Cerebellar cortex (tissue), 1 donor: ENCODE data around the gene KCNMA1.

Experiments used
- DNase-seq: peaks from one replicate; pipeline ENCODE4 v3.0.0-alpha.2; 2015; ENCODE audit warnings: low spot score

The KCNMA1 gene

DNA sequence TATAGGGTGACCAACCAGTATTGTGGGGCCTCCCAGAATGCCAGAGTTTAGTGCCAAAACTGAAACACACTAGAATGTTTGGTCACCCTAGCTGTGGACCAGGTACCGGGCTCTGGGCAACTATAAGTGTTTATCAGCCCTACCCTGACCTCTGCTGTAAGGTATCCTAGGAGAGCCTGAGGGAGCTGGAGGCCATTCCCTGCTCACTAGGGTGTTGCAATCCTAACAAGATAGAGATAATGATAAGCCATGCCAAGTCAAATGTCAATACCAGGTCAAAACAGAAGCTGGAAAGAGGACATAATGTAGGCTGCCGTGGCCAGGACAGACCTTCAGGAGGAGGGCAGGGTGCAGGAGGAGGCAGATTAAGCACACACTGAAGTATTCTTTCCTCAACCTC is 151.8 kb downstream of the KCNMA1 start:
- no peak for DNase-seq

DNA sequence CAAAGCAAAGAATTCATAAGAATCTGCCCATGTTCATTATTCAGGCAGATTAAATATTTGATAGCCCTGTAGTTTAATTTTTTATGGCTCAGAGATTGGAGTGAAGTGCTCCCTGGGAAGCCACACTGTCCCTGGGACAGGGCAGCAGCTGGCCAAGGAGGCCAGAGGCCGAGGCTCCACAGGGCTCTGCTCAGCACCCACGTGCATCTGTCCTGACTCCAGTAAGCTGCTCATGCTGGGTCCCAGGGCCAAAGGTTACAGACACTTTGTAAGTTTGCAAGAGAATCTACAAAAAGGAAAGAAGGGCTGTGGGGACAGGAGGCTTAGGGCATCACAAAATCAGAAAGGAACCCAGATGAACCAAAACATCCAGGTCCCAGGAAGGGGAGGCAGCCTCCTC is 155.5 kb downstream of the KCNMA1 start:
- DNase-seq: no peak

DNA sequence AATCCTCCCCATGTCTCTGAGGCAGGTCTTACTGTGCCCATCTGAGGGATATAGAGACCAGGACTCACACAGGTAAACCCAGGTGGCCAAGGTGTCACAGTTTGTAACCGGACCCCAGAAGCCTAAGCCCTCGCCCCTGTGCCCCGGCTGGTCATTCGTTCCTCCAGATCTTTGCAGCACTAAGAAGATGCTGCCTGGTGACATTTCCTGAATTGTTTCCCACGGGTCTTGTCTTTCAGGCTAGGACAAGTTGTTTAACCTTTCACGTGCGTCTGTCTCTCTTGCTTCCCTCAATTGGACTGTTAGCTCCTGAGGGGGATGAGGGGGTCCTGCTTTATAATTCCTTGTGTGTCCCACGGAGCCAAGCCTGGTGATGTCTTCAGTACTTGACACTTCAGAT is 158.0 kb downstream of the KCNMA1 start:
- no peak for DNase-seq

DNA sequence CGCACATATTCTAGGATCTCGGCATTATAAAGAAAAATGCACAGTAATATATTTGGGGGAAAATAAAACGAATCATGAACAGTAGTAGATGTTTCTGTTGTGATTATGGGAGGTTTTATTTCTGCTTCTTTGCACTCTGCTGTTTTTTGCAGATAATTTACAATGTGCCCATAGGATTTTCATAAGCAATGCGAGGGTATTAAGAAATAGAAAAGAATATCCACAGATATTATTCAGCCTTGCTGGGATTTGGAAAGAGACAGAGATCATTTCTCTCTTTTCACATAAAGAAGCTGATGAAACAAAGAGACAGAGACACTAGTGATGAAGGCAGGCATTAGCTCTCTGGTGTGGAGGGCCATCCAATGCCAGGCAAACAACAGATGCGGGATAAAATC is 158.6 kb downstream of the KCNMA1 start:
- no peak for DNase-seq

GRCh38 chr10:77478247-77478961 is 159.2 kb downstream of the KCNMA1 start:
- DNase-seq: peak; percentile 22

DNA sequence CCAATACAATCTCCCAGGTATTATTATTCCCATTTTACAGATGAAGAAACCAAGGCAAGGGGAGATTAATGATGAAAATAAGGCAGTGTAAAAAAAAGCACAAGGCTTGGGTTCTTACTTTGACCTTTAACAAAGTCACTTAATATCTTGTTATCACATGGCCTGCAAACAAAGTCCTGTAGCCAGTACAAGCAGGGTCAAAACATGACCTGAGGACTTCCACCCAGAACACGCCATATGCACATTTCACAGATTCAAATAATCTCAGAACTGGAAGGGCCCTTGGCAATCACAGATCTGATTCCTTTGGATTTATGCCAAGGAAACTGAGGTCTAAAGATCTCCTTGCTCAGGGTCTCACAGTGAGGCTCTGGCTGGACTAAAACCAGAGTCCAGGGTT is 162.1 kb downstream of the KCNMA1 start:
- no peak for DNase-seq

DNA sequence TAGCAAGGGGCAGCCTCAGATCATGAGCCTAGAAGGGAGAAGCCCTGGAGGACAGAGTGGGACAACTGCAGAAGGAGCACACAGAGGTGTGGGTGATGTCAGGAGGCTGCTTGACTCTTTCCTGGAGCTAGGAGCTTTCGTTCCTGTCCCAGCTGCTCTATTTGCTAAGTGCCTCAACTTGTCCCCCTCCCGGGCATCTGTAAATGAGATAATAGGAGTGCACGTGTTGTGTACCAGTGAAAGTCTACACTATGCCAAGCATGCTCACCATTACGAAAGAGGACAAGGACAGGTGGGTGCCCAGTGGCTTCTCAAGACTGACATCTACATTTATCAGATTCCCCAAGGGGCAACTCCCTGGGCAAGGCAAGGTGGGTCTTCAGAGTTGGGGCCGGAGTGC is 162.7 kb downstream of the KCNMA1 start:
- DNase-seq: no peak

- DNase-seq: no peak
Measured at GRCh38 chr10:77474386-77474785, 163.2 kb downstream of the KCNMA1 start.

DNA sequence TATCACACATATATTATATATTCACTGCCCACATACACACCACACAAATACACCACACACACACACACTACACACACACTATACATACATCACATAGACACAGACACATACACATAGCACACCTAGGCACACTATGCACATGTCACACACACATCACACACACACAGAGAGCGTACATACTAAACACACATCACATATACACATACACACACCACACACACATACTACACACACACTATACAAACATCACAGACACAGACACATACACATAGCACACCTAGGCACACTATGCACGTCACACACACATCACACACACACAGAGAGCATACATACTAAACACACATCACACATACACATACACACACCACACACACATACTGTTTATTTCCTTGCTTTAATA is 165.5 kb downstream of the KCNMA1 start:
- DNase-seq: no peak

GRCh38 chr10:77471069-77471536 is 166.5 kb downstream of the KCNMA1 start:
- DNase-seq: no peak

DNA sequence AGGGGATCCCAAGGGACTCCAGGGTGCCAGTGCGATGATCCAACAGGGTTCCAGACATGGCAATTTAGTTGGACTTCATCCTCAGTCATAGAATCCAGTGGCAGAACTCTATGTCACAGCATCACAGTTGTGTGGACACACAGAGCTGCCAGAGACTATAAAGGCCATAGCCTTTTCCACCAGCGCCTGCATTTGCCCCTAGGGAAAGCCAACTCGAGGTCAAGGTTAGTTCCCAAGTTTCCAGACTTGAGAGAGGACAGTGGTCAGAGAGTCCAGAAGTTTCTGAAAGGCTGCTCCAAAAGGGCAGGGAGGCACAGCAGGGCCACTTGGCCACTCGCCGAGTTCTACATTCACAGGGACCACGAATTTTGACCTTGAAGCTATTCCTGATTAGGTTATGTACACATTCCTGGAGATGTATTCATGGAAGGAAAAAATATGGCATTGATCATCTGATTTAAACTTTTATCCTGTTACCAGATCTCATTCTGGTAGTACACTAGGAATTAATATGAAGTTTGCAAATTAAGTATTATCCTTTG is 170.1 kb downstream of the KCNMA1 start:
- DNase-seq: no peak

GRCh38 chr10:77463967-77464745 is 173.5 kb downstream of the KCNMA1 start:
- no peak for DNase-seq

GRCh38 chr10:77463499-77463898 is 174.1 kb downstream of the KCNMA1 start:
- DNase-seq: no peak

DNA sequence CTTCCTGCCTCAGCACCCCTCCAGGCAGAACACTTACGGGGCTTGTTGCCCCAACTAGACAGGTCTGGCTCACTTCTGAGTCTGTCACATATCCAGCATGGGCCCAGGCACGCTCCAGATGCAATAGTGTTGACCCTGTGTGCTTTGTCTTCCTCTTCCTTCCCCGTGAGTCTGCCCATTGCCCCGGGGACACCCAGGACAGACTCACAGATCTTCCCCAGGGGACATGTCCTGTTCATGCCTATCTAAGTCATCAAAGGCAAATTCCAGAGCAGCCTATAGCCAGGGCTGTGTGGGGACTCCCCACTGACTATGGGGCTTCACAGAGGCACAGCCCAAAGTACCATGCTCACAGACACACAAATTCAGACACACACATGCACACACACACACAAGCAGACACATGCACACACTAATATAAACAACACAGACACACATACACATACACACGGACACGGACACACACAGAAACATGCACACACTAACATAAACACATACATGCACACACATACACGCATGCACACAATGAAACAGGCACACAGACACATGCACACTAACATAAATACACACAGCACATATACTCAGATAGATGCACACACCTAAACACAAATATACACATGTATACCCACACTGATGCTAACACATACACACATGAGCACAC is 175.8 kb downstream of the KCNMA1 start:
- DNase-seq: no peak

DNA sequence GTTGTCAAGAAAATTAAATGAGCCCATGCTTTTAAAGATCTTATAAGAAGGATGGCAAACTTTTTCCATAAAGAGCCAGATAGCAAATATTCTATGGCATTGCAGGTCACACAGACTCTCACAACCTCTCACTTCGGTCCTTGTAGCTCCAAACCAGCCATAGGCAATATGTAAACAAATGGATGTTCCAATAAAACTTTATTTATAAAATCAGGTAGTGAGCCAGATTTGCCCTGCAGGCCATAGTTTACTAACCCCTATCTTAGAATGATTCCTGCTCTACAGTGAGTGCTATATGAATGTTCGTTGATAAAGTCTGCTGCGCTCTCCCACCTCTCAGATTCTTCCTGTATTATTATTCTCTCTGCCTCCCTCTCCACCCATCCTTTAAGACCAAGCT is 177.7 kb downstream of the KCNMA1 start:
- DNase-seq: no peak

DNA sequence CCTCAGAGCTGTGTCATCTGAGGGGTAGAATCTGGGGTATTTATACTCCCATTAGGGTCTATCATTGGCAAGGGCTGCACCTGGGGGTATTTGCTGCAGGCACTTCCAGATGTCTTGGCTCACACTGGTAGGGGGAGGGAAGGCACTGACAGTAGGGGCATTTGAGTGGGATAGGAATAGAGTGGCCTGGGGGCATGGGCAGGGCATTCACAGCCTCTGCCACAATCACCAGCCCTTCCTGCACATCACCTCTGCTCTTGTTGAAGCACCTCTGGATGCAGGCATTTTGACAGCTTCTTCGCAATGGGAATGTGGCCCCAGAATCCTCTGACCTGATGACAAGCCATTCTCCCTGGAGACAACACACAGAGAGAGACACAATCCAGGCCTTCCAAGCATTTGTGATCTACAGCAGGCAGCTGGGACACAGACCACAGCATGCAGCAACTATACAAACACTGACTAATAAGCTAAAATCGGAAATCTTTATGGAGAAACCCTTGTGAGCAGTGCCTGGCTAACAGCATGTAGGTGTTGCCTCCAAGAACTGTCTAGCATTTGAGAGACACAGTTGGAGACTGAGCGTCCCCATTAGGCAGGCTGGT is 178.5 kb downstream of the KCNMA1 start:
- DNase-seq: no peak

GRCh38 chr10:77457721-77458120 is 179.9 kb downstream of the KCNMA1 start:
- no peak for DNase-seq

GRCh38 chr10:77457266-77457665 is 180.3 kb downstream of the KCNMA1 start:
- DNase-seq: no peak

DNA sequence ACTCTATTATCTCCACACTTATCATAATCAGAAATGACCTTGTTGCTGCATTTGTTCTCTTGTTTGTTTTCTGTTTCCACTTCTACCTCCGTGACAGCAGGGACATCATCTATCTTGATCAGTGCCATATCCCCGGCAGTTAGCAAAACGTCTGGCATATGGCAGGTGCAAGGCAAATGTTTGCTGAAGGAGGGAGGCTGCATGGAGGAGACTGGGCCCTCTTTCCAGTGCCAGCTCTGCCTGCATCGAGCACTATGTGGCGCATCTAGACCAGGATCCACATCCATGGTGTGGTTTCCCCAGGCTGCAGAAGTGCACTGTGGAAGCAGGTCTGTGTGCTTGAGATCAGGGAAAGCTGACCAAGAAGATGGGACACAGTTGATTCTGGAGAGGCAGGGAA is 181.2 kb downstream of the KCNMA1 start:
- DNase-seq: peak; percentile 24

DNA sequence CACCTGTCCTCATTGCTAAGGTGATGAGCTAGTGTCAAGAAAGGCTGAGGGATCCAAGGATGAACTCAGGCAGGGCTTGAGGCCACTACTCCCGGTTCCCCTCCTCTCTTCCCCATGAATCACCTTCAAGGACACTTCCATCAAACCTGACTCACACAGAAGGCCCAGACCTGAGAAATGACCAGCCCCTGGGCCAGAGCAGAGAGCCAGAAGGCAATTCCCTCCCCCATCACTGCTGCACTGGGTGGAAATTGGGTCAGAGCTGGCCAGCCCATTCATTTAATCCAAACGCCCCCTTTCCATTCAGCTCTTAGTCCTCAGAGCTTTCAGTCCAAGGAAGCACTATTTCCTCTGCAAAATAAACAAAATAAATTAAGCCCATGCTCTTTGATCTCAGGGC is 182.0 kb downstream of the KCNMA1 start:
- no peak for DNase-seq

DNA sequence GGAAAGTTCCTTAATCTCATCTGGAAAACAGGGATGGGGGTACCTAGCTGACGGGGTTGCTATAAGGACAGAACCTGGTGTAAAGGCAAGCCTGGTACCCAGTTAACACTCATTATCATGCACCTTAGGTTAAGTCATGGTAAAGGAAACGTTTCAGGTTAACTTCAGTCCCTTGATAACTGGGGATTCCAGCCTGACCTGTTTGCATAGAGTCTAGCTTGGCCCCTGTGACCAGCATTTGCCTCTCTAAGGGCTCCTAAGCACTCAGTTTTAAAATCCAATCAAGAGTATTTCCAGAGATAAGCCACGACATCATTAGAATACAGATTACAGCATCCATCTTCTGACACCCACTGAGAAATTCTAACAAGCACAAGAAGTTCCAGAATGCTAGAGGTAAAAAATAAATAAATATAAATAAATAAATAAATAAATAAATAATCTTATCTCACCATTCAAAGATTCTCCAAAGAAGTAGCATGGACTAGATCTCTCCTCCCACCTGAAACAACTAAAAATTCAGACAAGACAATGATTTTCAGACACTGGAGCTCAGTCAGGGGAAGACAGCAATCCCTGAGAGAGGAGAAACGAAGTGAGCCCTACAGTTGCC is 184.6 kb downstream of the KCNMA1 start:
- no peak for DNase-seq

DNA sequence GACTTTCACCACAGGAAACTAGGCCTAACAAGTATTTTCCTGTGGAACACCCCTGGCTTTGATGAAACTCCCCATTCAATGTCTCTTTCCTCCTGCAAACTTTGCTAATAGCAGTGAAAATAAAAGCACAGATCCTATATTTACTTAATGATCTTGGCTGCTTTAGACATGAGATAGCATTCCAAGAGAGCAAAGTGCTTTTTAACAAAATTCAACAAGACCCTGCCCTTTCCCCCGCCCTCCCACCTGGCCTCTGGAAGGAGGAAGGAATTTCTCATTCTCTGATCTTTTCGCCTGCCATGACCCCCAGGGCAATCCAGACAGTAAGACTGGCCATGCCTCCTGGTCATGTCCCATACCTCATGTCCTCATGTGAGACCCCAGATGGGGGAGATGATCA is 185.7 kb downstream of the KCNMA1 start:
- DNase-seq: no peak
